Retinal pigment epithelial cell (primary cell): ENCODE results near the gene GUCY1A2.
"Not testable (repeated sequence)": the region's sequence is repeated elsewhere in the genome, so short reads cannot be mapped to it uniquely, and the experiment has no call there.

Experiments
- DNase-seq: peaks from one replicate; pipeline ENCODE4 v3.0.0-alpha.2; 2010; ENCODE audit warnings: low read depth
- H3K4me3 ChIP-seq: 2 replicates; pipeline ENCODE4 v1.5.1; 2011; ENCODE audit warnings: mild to moderate bottlenecking, low read length, control low read depth, moderate library complexity
- TF ChIP-seq, protein P1 (sequence below): conservative IDR thresholded peaks from 2 replicates; pipeline ENCODE4 v1.5.1; 2011; ENCODE audit warnings: low read depth, low read length, control low read depth, inconsistent platforms

Gene GUCY1A2

DNA sequence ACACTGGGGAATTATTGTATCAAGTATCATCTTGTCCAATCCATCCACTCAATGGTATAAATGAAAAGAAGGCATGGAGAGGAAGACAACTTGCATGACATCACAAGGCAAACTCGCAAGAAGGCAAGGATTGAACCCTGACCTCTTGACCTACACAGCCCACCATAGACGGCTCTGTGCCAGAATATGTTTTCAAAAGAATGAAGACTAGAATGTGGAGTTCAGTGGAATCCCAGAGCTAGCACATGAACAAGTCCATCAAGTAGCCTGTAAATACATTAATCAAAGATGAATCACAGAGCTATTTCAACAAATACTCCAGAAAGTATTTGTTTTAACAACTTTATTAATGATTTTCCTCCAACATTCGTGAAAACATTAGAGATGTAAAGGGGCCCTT lies 189.7 kb downstream of the GUCY1A2 start:
- no peak overlapping the region for H3K4me3 ChIP-seq
- DNase-seq: peak; percentile 57
- TF ChIP-seq, protein P1, sequence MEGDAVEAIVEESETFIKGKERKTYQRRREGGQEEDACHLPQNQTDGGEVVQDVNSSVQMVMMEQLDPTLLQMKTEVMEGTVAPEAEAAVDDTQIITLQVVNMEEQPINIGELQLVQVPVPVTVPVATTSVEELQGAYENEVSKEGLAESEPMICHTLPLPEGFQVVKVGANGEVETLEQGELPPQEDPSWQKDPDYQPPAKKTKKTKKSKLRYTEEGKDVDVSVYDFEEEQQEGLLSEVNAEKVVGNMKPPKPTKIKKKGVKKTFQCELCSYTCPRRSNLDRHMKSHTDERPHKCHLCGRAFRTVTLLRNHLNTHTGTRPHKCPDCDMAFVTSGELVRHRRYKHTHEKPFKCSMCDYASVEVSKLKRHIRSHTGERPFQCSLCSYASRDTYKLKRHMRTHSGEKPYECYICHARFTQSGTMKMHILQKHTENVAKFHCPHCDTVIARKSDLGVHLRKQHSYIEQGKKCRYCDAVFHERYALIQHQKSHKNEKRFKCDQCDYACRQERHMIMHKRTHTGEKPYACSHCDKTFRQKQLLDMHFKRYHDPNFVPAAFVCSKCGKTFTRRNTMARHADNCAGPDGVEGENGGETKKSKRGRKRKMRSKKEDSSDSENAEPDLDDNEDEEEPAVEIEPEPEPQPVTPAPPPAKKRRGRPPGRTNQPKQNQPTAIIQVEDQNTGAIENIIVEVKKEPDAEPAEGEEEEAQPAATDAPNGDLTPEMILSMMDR: no peak

DNA sequence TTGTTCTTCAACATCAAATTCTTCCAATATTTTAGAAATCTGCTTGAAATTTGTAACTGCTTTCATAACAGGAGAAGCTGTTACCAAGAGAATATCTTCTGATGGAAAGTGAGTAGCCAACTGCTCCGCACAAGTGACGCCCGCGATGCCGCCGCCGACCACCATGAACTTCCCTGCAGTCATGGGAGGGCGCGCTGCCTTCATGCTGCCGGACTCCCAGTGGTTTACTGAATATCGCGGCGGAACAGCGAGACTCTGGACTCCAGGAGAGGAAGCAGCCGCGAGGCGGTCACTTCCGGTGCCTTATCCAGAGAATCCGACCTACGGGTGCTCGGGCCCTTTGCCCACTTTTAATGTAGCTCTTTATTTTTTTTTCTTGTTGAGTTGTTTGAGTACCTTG lies 190.6 kb downstream of the GUCY1A2 start:
- TF ChIP-seq, protein P1: no peak
- DNase-seq: no peak
- H3K4me3 ChIP-seq: no peak overlapping the region

DNA sequence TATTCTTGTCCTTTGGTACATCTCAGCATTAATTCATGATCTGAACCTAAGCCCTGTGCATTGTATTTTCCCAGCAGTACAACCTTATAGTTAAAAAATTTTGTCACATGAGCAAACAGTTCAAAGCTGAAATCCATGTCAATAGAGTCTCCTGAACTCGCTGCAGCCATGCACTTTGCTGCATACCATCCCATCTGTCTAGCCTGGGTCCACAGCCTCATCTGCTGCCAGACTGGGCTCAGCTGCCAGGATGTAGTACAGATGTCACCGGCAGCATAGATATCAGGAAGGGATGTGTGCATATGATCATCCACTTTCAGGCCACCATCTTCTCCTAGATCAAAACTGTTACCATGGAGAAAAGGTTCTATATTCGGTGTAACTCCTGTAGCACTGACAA lies 191.7 kb downstream of the GUCY1A2 start:
- H3K4me3 ChIP-seq, DNase-seq: not testable (repeated sequence)

DNA sequence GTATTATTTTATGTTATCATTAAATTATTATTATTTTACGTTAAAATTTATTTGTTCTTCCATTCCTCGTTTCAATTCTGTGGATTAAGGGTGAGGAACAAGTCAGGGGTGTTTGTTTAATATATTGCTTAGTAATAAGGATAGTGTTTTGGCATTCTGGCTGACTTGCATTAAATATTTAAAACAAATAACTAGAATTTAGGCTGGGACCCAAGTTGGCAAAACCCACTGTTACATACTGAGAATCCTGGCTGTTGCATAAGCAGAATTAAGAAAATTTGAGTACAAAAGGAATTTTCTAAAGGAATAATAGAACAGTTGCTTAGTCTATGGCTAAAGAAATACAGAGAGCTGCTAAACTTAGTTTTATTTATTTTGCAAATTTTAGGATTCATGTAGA lies 196.4 kb downstream of the GUCY1A2 start:
- TF ChIP-seq, protein P1: no peak
- DNase-seq: no peak

DNA sequence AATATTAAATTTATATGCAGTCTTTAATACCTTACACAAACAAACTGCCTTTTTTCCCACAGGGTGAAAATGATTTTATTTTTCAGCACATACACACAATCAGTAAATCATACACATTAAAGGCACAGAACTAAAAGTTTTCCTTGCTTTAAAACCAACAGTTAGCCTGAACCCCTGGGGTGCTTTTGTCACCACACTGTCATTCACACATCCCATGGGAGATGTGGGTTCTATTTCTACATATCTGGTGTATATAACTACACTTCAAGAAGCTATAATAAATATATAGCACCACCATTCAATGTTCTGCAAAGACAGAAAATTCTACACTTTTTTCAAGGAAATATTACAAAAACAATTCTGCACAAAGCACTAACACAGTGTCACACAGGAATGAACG lies 197.0 kb downstream of the GUCY1A2 start:
- H3K4me3 ChIP-seq: no peak overlapping the region
- TF ChIP-seq, protein P1: no peak
- no peak for DNase-seq

More for the DNA sequence above, 196.4 kb downstream of the GUCY1A2 start:
- H3K4me3 ChIP-seq: no peak overlapping the region

DNA sequence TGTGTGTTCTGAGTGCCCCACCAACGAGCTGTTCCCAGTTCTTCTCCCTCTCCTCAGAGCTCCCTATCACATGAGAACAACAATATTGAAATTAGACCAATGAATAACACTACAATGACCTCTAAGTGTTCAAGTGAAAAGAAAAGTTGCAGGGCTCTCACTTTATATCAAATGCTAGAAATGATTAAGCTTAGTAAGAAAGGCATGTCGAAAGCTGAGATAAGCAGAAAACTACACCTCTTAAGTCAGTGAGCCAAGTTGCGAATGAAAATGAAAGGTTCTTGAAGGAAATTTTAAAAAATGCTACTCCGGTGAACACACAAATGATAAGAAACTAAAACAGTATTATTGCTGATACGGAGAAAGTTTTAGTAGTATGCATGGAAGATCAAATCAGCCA lies 199.8 kb downstream of the GUCY1A2 start:
- DNase-seq: peak; percentile 8
- no peak overlapping the region for H3K4me3 ChIP-seq
- TF ChIP-seq, protein P1: no peak

DNA sequence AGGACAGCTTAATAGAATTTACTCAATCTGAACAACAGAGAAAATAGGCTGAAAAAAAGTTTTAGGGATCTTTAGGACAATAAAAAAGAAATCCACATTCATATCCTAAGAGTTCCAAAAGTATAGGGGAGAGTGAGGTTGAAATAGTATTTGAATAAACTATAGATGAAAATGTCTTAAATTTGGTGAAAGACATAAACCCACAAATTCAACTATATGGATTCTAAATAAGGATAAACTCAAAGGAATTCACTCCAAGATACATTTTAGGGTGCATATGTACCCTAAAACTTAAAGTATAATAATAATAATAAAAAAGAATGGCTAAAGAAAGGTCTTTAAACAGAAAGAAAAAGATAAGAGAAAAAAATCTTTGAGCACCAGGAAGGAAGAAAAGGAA lies 203.1 kb downstream of the GUCY1A2 start:
- TF ChIP-seq, protein P1: no peak

DNA sequence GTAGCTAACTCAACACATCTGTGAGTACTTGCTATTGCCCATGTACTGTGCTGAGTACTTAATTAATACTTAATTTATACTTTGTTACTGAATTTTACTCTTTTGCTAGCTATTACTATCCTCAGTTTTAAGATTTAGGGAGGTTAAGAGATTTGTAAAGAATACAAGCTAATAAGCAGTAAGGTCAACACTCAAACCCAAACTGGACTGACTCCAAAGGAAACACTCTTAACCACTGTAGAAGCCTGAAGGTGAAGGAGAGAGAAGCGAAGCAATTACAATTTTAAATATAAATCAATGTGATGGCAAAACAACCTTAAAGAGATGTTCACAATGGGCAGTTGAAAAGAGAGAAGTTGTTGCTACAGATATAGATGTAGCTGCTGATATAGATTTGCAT lies 204.5 kb downstream of the GUCY1A2 start:
- TF ChIP-seq, protein P1: no peak
- DNase-seq: no peak
- H3K4me3 ChIP-seq: no peak overlapping the region

More for the DNA sequence above, 203.1 kb downstream of the GUCY1A2 start:
- DNase-seq: no peak
- H3K4me3 ChIP-seq: no peak overlapping the region
